Measurements from ENCODE around the gene RAVER1.

The RAVER1 gene

DNA sequence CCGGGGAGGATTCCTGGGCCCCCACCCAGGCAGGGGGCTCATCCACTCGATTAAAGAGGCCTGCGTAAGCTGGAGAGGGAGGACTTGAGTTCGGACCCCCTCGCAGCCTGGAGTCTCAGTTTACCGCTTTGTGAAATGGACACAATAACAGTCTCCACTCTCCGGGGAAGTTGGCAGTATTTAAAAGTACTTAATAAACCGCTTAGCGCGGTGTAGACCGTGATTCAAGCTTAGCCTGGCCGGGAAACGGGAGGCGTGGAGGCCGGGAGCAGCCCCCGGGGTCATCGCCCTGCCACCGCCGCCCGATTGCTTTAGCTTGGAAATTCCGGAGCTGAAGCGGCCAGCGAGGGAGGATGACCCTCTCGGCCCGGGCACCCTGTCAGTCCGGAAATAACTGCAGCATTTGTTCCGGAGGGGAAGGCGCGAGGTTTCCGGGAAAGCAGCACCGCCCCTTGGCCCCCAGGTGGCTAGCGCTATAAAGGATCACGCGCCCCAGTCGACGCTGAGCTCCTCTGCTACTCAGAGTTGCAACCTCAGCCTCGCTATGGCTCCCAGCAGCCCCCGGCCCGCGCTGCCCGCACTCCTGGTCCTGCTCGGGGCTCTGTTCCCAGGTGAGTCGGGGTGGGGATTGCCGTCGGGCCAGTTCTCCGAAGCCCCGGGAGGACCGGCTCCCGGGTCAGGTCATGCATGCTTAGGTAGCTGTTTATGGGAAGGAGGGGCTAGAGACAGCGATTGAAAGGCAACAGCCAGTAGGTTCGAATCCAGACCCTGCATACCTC lies 62.5 kb downstream of the RAVER1 start, which contains the start of gene ICAM1:
Gene ICAM1, plus strand, starts transcription at position 505 of the 779 bp plus-strand sequence. Its CDS starts 40 bp downstream, at position 545.
- peak in 2 of 3 experiments; percentile 59 to 71 for DNase-seq (ENCODE audit: low read depth in 3 of 3)

DNA sequence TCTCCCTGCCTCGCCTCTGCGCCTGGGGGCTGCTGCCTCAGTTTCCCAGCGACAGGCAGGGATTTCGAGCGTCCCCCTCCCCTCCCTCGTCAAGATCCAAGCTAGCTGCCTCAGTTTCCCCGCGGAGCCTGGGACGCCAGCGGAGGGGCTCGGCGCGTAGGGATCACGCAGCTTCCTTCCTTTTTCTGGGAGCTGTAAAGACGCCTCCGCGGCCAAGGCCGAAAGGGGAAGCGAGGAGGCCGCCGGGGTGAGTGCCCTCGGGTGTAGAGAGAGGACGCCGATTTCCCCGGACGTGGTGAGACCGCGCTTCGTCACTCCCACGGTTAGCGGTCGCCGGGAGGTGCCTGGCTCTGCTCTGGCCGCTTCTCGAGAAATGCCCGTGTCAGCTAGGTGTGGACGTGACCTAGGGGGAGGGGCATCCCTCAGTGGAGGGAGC lies 63.1 kb downstream of the RAVER1 start:
- DNase-seq (ENCODE audit: low read depth in 3 of 3): peak in 1 of 3 experiments; percentile 43

DNA sequence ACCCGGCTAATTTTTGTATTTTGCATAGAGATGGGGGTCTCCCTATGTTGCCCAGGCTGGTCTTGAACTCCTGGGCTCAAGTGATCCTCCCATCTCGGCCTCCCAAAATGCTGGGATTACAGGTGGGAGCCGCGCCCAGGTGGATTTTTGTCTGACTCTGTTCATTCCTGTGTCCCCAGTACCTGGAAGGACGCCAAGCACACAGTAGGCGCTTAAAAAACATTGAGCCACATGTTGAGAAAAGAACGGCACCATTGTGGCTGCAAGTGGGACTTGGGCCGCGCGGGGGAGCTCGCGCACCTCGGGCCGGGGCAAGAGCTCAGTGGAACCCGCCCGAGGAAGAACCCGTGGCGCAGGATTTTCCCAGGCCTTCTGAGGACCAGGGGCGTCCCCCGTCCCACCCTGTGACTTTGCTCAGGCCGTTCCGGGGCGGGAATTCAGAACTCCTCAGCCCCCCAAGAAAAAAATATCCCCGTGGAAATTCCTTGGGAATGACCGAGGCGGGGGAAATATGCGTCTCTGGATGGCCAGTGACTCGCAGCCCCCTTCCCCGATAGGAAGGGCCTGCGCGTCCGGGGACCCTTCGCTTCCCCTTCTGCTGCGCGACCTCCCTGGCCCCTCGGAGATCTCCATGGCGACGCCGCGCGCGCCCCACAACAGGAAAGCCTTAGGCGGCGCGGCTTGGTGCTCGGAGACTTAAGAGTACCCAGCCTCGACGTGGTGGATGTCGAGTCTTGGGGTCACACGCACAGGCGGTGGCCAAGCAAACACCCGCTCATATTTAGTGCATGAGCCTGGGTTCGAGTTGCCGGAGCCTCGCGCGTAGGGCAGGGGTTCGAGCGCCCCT lies 63.8 kb downstream of the RAVER1 start:
- peak; percentile 79 to 82 (median 79) for DNase-seq (ENCODE audit: low read depth in 3 of 3)

DNA sequence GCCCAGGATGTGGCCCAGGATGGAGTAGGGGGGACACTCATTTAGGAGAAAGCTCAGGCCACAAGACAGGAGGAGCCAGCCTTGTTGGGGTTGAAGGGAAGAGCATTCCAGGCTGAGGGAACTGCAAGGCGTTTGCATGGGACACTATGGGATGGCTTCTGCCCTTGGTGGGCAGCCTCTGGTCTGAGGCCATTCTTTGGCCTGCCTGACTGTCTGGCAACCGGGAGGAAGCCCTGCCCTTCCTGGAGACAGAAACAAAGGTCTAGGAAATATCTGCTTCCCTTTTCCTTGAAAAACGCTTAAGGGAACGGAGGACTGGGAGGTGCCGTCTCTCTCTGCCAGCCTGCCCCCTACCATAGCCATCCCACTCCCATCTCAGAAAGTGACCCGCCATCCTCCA lies 65.3 kb downstream of the RAVER1 start:
- DNase-seq (ENCODE audit: low read depth in 3 of 3): no peak

DNA sequence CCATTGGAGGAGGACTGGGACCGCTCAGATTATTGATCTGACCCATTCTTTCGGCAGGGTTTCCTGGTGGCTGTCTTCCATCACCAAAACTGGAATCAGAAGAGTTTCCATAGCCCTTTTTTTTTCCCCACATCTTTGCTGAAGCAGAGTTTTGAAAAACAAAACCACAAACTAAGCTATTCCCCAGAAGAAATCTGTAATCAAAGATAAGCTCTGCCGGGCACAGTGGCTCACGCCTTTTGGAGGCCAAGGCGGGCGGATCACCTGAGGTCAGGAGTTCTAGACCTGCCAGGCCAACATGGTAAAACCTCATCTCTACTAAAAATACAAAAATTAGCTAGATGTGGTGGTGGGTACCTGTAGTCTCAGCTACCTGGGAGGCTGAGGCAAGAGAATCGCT lies 66.6 kb downstream of the RAVER1 start:
- no peak for DNase-seq (ENCODE audit: low read depth in 3 of 3)
